NT2/D1 (cell line): ENCODE results near the gene MROH2A.

ENCODE experiments used
- SUZ12 ChIP-seq: IDR thresholded peaks from 2 replicates; pipeline ENCODE4 v1.6.1; 2011; ENCODE audit not compliant: insufficient read length, insufficient read depth; ENCODE audit errors: extremely low read depth
- YY1 ChIP-seq: IDR thresholded peaks from 2 replicates; pipeline ENCODE4 v1.6.1; 2011; ENCODE audit not compliant: insufficient read length, insufficient read depth
- ZNF274 ChIP-seq: IDR thresholded peaks from 2 replicates; pipeline ENCODE4 v1.6.1; 2011; ENCODE audit warnings: mild to moderate bottlenecking, low read depth, low read length

DNA sequence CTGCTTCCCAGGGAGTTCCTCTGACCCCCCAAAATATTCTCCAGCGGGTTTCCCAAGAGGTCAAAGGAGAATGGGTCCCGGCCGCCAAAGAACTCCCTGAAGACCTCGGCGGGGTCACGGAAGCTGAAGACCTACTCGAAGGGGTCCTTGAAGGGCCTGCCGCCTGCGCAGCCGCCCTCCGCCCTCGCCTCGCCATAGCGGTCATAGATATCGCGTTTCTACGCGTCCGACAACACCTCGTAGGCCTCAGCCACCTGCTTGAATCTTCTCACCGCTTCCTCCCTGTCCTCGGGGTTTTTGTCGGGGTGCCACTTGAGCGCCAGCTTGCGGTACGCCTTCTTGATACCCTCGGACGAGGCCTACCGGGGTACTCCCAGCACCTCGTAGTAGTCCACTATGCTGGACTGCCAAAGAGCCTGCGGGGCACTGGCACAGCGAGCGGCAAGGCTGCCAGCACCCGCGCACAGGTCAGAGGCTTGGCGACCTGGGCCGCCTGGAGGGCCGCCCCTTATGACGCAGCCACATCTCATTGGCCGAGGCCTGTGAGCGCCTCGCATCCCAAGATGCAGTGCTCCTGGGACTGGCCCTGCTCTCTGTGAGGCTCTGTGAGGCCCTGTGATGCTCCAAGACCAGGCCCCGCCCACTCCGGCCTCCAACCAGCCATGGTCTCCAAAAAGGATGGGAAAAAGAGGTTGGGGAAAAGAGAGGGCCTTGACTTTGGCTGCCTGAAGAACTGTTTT is 23.1 kb upstream of the MROH2A start:
- TF ChIP-seq YY1: no peak
- TF ChIP-seq SUZ12: no peak
- no peak for TF ChIP-seq ZNF274
